Measurements from ENCODE around the gene VWCE. TPM values are rescaled to one million over a fixed set of nuclear protein-coding genes. Genes with fewer than 3 reads are reported as not detected.

The VWCE gene
- polyA plus RNA-seq, 1 donor (not counting 4 experiments of a cell fraction or from before 2014, with no cell fraction given) = 0.30 TPM

- Histone ChIP-seq H3K9ac (ENCODE audit: control insufficient read depth, extremely low read depth, insufficient read depth, low read length) (no peak overlapping the region), H3K4me3 (ENCODE audit: control insufficient read depth in 2 of 3, extremely low read depth in 1 of 3, insufficient read depth in 2 of 3, low read depth in 1 of 3, low read length in 3 of 3) (no peak overlapping the region), H2AFZ (ENCODE audit: control insufficient read depth, low read length) (no peak overlapping the region), H3K27me3 (ENCODE audit: control insufficient read depth, extremely low read depth, insufficient read depth, low read length) (no peaks in the 10 kb centered on the region), H3K4me2 (ENCODE audit: control insufficient read depth, extremely low read depth, insufficient read depth, low read depth, low read length) (no peak overlapping the region), H3K4me1 (ENCODE audit: control insufficient read depth, extremely low read depth, insufficient read depth, low read length) (peaks cover 3% of the 10 kb centered on the region), H3K79me2 (ENCODE audit: control insufficient read depth, insufficient read depth, low read length) (no peaks in the 10 kb centered on the region), H3K36me3 (ENCODE audit: control insufficient read depth in 2 of 2, extremely low read depth in 1 of 2, insufficient read depth in 2 of 2, low read length in 2 of 2) (no peaks in the 10 kb centered on the region), H3K9me1 (ENCODE audit: control insufficient read depth, extremely low read depth, insufficient read depth, low read length) (no peaks in the 10 kb centered on the region), H4K20me1 (ENCODE audit: control insufficient read depth, extremely low read depth, insufficient read depth, low read length) (no peaks in the 10 kb centered on the region), H3K27ac (ENCODE audit: control insufficient read depth, insufficient read depth, low read length) (no peak overlapping the region), H3K9me3 (ENCODE audit: control insufficient read depth, low read depth, low read length) (no peaks in the 10 kb centered on the region)
- TF ChIP-seq CTCF (optimal IDR thresholded peaks at IDR 0.05 in 1 of 3, IDR thresholded peaks at IDR 0.05 in 1 of 3, conservative IDR thresholded peaks at IDR 0.05 in 1 of 3; ENCODE audit: extremely low read depth in 1 of 3, insufficient read depth in 2 of 3, low read length in 3 of 3) (no peak), EZH2 (IDR thresholded peaks at IDR 0.05; ENCODE audit: low read length) (no peak)
- DNase-seq (ENCODE audit: low read depth, low spot score) (no peak), FAIRE-seq (no peak)
- dilution Hi-C loops (cut with MboI; ENCODE audit: extremely low pct_ligation_motif_present, low sequenced_read_pairs) = no loop called here
Observed at GRCh38 chr11:61258546-61258945, 36.6 kb downstream of the VWCE start.

DNA sequence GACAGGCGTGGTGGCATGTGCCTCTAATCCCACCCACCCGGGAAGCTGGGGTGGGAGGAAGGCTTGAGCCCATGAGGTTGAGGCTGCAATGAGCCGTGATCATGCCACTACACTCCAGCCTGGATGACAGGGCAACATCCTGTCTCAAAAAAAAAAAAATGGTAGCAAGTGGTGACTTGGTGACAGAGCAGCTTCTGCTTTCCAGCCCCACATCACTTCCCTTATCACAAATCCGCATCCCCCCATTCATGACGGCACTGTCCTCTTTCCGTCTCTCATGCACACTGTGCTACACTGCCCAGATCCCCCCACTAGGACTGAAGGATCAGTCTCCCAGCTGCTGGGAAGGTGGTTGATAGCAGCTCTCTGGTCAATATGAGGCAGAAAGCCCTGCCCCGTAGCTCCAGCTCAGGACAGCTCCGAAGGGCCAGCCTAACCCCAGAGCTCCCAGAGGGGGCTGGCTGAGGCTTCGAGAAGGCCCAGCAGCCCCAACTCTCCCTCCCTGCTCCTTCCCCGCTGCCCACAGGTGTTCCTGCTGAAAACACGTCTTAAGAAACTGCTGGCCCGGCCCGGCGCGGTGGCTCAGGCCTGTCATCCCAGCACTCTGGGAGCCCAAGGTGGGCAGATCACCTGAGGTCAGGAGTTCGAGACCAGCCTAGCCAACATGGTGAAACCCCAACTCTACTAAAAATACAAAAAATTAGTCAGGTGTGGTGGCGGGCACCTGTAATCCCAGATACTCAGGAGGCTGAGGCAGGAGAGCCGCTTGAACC lies 38.2 kb downstream of the VWCE start:
- peaks cover 3% of the 10 kb centered on the region for H3K27me3 ChIP-seq (ENCODE audit: control insufficient read depth, extremely low read depth, insufficient read depth, low read length)
- TF ChIP-seq EZH2 (IDR thresholded peaks at IDR 0.05; ENCODE audit: low read length) = no peak
- TF ChIP-seq CTCF (optimal IDR thresholded peaks at IDR 0.05 in 1 of 3, IDR thresholded peaks at IDR 0.05 in 1 of 3, conservative IDR thresholded peaks at IDR 0.05 in 1 of 3; ENCODE audit: extremely low read depth in 1 of 3, insufficient read depth in 2 of 3, low read length in 3 of 3) = no peak

More for the DNA sequence above, 38.2 kb downstream of the VWCE start:
- no peaks in the 10 kb centered on the region for H3K79me2 ChIP-seq (ENCODE audit: control insufficient read depth, insufficient read depth, low read length)
- H3K4me2 ChIP-seq (ENCODE audit: control insufficient read depth, extremely low read depth, insufficient read depth, low read depth, low read length) = no peak overlapping the region
- no peaks in the 10 kb centered on the region for H3K36me3 ChIP-seq (ENCODE audit: control insufficient read depth in 2 of 2, extremely low read depth in 1 of 2, insufficient read depth in 2 of 2, low read length in 2 of 2)
- H3K4me1 ChIP-seq (ENCODE audit: control insufficient read depth, extremely low read depth, insufficient read depth, low read length) = no peaks in the 10 kb centered on the region
- H3K9me3 ChIP-seq (ENCODE audit: control insufficient read depth, low read depth, low read length) = no peaks in the 10 kb centered on the region
- FAIRE-seq = no peak
- no peaks in the 10 kb centered on the region for H3K9me1 ChIP-seq (ENCODE audit: control insufficient read depth, extremely low read depth, insufficient read depth, low read length)
- H3K4me3 ChIP-seq (ENCODE audit: control insufficient read depth in 2 of 3, extremely low read depth in 1 of 3, insufficient read depth in 2 of 3, low read depth in 1 of 3, low read length in 3 of 3) = no peak overlapping the region
- no peak overlapping the region for H2AFZ ChIP-seq (ENCODE audit: control insufficient read depth, low read length)
- H4K20me1 ChIP-seq (ENCODE audit: control insufficient read depth, extremely low read depth, insufficient read depth, low read length) = no peaks in the 10 kb centered on the region
- DNase-seq (ENCODE audit: low read depth, low spot score) = no peak
- dilution Hi-C loops (cut with MboI; ENCODE audit: extremely low pct_ligation_motif_present, low sequenced_read_pairs) = no loop called here
- H3K27ac ChIP-seq (ENCODE audit: control insufficient read depth, insufficient read depth, low read length) = no peak overlapping the region
- no peak overlapping the region for H3K9ac ChIP-seq (ENCODE audit: control insufficient read depth, extremely low read depth, insufficient read depth, low read length)

Data from keratinocyte (primary cell).